Kidney (tissue), 14 donors: ENCODE data around the gene CDC42EP1. TPM values are rescaled to one million over a fixed set of nuclear protein-coding genes. Genes with fewer than 3 reads are reported as not detected.

Experiments
- DNase-seq, 5 donors: peaks; one replicate each; pipeline ENCODE4 v3.0.0-alpha.2; 2013 to 2020
- FAIRE-seq: peaks from 2 replicates; lab custom pipeline; 2012; peaks lifted over from hg19 to GRCh38; lab: Jason Lieb, UNC
- H3K27ac ChIP-seq, 2 donors: one replicate each; pipeline ENCODE4 v1.7.0; 2013; ENCODE audit warnings: low read depth in 2 of 2, low read length in 2 of 2, inconsistent platforms in 1 of 2
- H3K27me3 ChIP-seq: one replicate; pipeline ENCODE4 v1.7.1; 2013; ENCODE audit warnings: low read length, inconsistent platforms; ENCODE audit not compliant: control insufficient read depth, insufficient read depth
- H3K36me3 ChIP-seq, 3 donors: one replicate each; pipeline versions ENCODE4 v1.7.0 to v1.7.1; 2013; ENCODE audit warnings: low read length in 3 of 3, control low read depth in 1 of 3, inconsistent platforms in 1 of 3; ENCODE audit not compliant: insufficient read depth in 3 of 3, control insufficient read depth in 2 of 3
- H3K4me1 ChIP-seq, 3 donors: one replicate each; pipeline versions ENCODE4 v1.7.0 to v1.7.1; 2013; ENCODE audit warnings: low read length in 3 of 3, inconsistent platforms in 1 of 3, low read depth in 1 of 3; ENCODE audit not compliant: control insufficient read depth in 2 of 3, insufficient read depth in 2 of 3
- H3K4me3 ChIP-seq, 3 donors: one replicate each; pipeline versions ENCODE4 v1.7.0 to v1.8.1; 2013; ENCODE audit warnings: low read length in 3 of 3, control low read depth in 1 of 3, inconsistent platforms in 1 of 3
- H3K9ac ChIP-seq, 3 donors: one replicate each; pipeline versions ENCODE4 v1.7.0 to v1.7.1; 2013; ENCODE audit warnings: low read length in 3 of 3, control low read depth in 1 of 3, inconsistent platforms in 1 of 3
- H3K9me3 ChIP-seq, 3 donors: one replicate each; pipeline versions ENCODE4 v1.7.0 to v1.7.1; 2013; ENCODE audit warnings: low read length in 3 of 3, control low read depth in 1 of 3, inconsistent platforms in 1 of 3; ENCODE audit not compliant: control insufficient read depth in 2 of 3, insufficient read depth in 1 of 3
- CTCF ChIP-seq: IDR thresholded peaks from 3 replicates; pipeline ENCODE4 v1.5.1; 2012; ENCODE audit warnings: mild to moderate bottlenecking, moderate library complexity, borderline replicate concordance; ENCODE audit not compliant: insufficient read depth; ENCODE audit errors: extremely low read depth
- intact Hi-C: fragments of 100-400 bp; cut with DNase I; formaldehyde crosslinking; loops from one replicate; pipeline ENCODE4 v1.11.1; 2022
- polyA plus RNA-seq: library from polyadenylated mRNA; stranded (reverse); fragments of 350-450 nt; fragmentation: Illumina TruSeq; extraction: RNeasy Lipid Tissue Mini Kit (QIAGEN cat#74804); gene quantifications from one replicate; pipeline ENCODE4 v1.2.3, GENCODE V29; 2014; ENCODE audit warnings: low read depth, low replicate concordance; ENCODE audit not compliant: insufficient read depth
- total RNA-seq: library from RNA; stranded (reverse); fragmentation: NEBNext Ultra II Directional; extraction: Animal tissue kit (Norgen Biotek cat#: 25700); gene quantifications from one replicate; pipeline ENCODE4 v1.2.1, GENCODE V29; 2021
- donor health status: control.
- donor health status: control.
- donor health status: control.
- donor health status: control.
- donor health status: control.
- donor health status: DM: yes; HTN: yes; CAD: no.
- donor health status: Normal renal cell carcinoma (clear cell type).

The CDC42EP1 gene
- total and polyA plus RNA-seq, 2 donors from 2014 or later, result 29.5 to 68.5 TPM

GRCh38 chr22:37552524-37553163, 7.6 kb upstream of the CDC42EP1 start:
- Histone ChIP-seq H3K36me3 (no peaks in the 10 kb centered on the region), H3K4me3 (no peak overlapping the region), H3K27ac (peak overlapping the region; percentile 83 to 87), H3K4me1 (peaks cover 7 to 37% (median 18%) of the 10 kb centered on the region in 3 donors), H3K9ac (no peak overlapping the region), H3K9me3 (no peaks in the 10 kb centered on the region), H3K27me3 (no peaks in the 10 kb centered on the region)
- intact Hi-C loops, result no loop called here
- FAIRE-seq (no peak), DNase-seq (peak; percentile 89 to 97 (median 93))
- no peak for TF ChIP-seq CTCF

- Histone ChIP-seq H3K9me3 (no peaks in the 10 kb centered on the region), H3K4me3 (no peak overlapping the region), H3K27me3 (no peaks in the 10 kb centered on the region), H3K9ac (no peak overlapping the region), H3K4me1 (peaks cover 7 to 39% (median 21%) of the 10 kb centered on the region in 3 donors), H3K27ac (no peak overlapping the region), H3K36me3 (no peaks in the 10 kb centered on the region)
- intact Hi-C loops, result no loop called here
- FAIRE-seq (no peak), DNase-seq (no peak)
- no peak for TF ChIP-seq CTCF
These were observed 6.6 kb upstream of the CDC42EP1 start for GRCh38 chr22:37553725-37554124.

GRCh38 chr22:37555029-37555428, 5.3 kb upstream of the CDC42EP1 start:
- Histone ChIP-seq H3K4me3 (no peak overlapping the region), H3K9ac (no peak overlapping the region), H3K36me3 (no peaks in the 10 kb centered on the region), H3K27ac (no peak overlapping the region), H3K9me3 (no peaks in the 10 kb centered on the region), H3K4me1 (peaks cover 7 to 36% (median 21%) of the 10 kb centered on the region in 3 donors), H3K27me3 (no peaks in the 10 kb centered on the region)
- no peak for FAIRE-seq
- DNase-seq, result no peak
- TF ChIP-seq CTCF, result no peak
- intact Hi-C loops, result no loop called here
